Subcutaneous adipose tissue (tissue), 4 donors: ENCODE results near the gene TMEM88. TPM values are rescaled to one million over a fixed set of nuclear protein-coding genes. Genes with fewer than 3 reads are reported as not detected.

Experiments used
- total RNA-seq, 4 donors: library from RNA; depleted of rRNA; stranded (reverse); fragments of >200 nt; gene quantifications; one replicate each; pipeline ENCODE4 v1.1.0, GENCODE V29; 2016
- TF ChIP-seq, protein P1 (sequence below): fragments of 450-650 bp; IDR thresholded peaks from one replicate; pipeline ENCODE4 v1.5.1; 2016; ENCODE audit warnings: low read depth, mild to moderate bottlenecking, control low read depth, antibody characterized with exemption, moderate library complexity

TMEM88 gene
- total RNA-seq, 4 donors from 2014 or later: 1.0 to 16.0 (median 10.8) TPM

GRCh38 chr17:7817643-7817964 lies 37.3 kb upstream of the TMEM88 start:
- TF ChIP-seq, protein P1, sequence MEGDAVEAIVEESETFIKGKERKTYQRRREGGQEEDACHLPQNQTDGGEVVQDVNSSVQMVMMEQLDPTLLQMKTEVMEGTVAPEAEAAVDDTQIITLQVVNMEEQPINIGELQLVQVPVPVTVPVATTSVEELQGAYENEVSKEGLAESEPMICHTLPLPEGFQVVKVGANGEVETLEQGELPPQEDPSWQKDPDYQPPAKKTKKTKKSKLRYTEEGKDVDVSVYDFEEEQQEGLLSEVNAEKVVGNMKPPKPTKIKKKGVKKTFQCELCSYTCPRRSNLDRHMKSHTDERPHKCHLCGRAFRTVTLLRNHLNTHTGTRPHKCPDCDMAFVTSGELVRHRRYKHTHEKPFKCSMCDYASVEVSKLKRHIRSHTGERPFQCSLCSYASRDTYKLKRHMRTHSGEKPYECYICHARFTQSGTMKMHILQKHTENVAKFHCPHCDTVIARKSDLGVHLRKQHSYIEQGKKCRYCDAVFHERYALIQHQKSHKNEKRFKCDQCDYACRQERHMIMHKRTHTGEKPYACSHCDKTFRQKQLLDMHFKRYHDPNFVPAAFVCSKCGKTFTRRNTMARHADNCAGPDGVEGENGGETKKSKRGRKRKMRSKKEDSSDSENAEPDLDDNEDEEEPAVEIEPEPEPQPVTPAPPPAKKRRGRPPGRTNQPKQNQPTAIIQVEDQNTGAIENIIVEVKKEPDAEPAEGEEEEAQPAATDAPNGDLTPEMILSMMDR: no peak

GRCh38 chr17:7818026-7818425 lies 36.8 kb upstream of the TMEM88 start:
- TF ChIP-seq, protein P1: no peak

DNA sequence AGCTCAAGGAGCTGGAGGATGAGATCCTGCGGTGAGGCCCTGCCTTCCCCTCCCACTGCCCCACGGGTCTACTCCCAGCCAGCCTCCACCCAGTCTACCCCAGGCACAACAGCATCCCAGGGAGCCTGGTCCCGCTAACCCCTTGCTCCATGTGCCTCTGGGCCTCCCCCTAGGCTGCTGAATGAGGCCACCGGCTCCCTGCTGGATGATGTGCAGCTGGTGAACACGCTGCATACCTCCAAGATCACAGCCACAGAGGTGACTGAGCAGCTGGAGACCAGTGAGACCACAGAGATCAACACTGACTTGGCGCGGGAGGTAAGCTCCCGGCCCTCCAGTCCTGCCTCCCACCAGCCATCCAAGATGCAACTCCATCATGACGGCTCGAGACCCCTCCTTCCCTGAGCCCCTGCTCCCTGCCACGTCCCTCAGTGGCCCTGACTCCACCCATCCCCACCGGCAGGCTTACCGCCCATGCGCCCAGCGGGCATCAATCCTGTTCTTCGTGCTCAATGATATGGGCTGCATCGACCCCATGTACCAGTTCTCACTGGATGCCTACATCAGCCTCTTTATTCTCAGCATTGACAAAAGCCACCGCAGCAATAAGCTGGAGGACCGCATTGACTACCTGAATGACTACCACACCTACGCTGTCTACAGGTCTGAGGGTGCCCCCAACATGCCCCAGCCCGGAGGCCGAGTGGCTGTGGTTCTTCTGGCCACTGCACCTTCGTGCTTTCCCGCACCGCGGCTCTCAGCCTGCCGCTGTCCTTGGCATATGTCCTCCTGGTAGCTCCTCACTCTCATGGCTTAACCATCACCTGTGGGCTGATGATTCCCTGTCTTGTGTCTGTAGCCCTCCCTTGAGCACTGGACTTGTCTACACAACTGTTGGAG lies 35.9 kb upstream of the TMEM88 start:
- TF ChIP-seq, protein P1: no peak

GRCh38 chr17:7820231-7820630 lies 34.6 kb upstream of the TMEM88 start:
- TF ChIP-seq, protein P1: no peak

GRCh38 chr17:7822126-7822525 lies 32.7 kb upstream of the TMEM88 start:
- TF ChIP-seq, protein P1: no peak

GRCh38 chr17:7823581-7824001 lies 31.3 kb upstream of the TMEM88 start:
- TF ChIP-seq, protein P1: no peak

DNA sequence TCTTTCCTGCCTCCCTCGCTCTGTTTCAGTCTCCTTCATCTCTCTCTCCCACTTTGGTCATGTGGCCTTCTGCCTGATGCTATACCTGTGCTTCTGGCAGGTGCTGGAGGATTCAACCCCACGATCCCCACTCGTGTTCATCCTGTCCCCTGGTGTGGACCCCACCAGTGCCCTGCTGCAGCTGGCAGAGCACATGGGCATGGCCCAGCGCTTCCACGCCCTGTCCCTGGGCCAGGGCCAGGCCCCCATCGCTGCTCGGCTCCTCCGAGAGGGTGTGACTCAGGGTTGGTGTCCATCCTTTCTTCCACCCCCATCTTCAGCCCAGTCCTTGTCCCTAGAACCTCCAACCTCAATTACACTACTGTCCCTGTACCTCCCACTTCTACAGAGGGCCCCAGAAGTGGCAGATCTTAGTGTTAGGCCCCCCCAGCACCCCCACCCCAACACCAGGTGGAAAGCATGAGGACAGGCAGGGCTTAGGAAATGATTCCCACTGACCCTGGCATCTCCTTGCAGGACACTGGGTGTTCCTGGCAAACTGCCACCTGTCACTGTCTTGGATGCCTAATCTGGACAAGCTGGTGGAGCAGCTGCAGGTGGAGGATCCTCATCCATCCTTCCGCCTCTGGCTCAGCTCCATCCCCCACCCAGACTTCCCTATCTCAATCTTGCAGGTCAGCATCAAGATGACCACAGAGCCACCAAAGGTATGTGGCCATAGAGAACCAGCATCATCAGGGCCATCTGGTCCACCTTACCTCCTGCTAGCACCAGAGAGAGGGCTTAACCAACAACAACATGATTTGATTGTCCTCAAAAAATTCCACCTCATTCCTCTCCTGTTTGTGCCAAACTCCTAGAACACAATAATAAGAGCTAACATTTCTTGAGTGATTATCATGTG lies 30.6 kb upstream of the TMEM88 start:
- TF ChIP-seq, protein P1: no peak
